ENCODE results near the gene MED4. TPM values are rescaled to one million over a fixed set of nuclear protein-coding genes. Genes with fewer than 3 reads are reported as not detected.

Gene MED4
- total RNA-seq, 4 donors from 2014 or later, result 32.8 to 36.8 (median 34.5) TPM

GRCh38 chr13:48110931-48111721 is 16.2 kb upstream of the MED4 start:
- TF ChIP-seq CTCF (IDR thresholded peaks at IDR 0.05) (no peak), POLR2A (IDR thresholded peaks at IDR 0.05) (no peak)
- no peaks in the 10 kb centered on the region for H3K36me3 ChIP-seq
- peak overlapping the region; percentile 46 to 73 (median 62) for H3K27ac ChIP-seq
- H3K4me3 ChIP-seq (replicated peaks in 1 of 3), result no peak overlapping the region
- H3K4me1 ChIP-seq, result peaks cover 11 to 18% of the 10 kb centered on the region in 2 donors
- intact Hi-C loops (cut with DNase I), result no loop called here
- peak in 1 of 2 donors; percentile 9 for DNase-seq
- H3K9me3 ChIP-seq, result no peaks in the 10 kb centered on the region
- 39 to 43% methylated on average over 3 of the region's 3 CpGs for WGBS, 2 donors
- no peaks in the 10 kb centered on the region for H3K27me3 ChIP-seq

- Histone ChIP-seq H3K27ac (peak overlapping the region; percentile 14 to 73 (median 46)), H3K4me3 (replicated peaks in 1 of 3) (no peak overlapping the region), H3K4me1 (peaks cover 11 to 18% of the 10 kb centered on the region in 2 donors), H3K9me3 (no peaks in the 10 kb centered on the region), H3K36me3 (no peaks in the 10 kb centered on the region), H3K27me3 (no peaks in the 10 kb centered on the region)
- 54 to 62% methylated on average over 3 of the region's 3 CpGs for WGBS, 2 donors
- intact Hi-C loops (cut with DNase I), result no loop called here
- DNase-seq, result no peak
- TF ChIP-seq POLR2A (IDR thresholded peaks at IDR 0.05), result no peak
- TF ChIP-seq CTCF (IDR thresholded peaks at IDR 0.05), result no peak
Observed at GRCh38 chr13:48110132-48110868, 15.4 kb upstream of the MED4 start.

GRCh38 chr13:48108106-48108505 is 13.2 kb upstream of the MED4 start:
- Histone ChIP-seq H3K27me3 (no peaks in the 10 kb centered on the region), H3K4me1 (peaks cover 11 to 12% of the 10 kb centered on the region in 2 donors), H3K27ac (no peak overlapping the region), H3K4me3 (replicated peaks in 1 of 3) (no peak overlapping the region), H3K9me3 (no peaks in the 10 kb centered on the region), H3K36me3 (no peaks in the 10 kb centered on the region)
- intact Hi-C loops (cut with DNase I), result no loop called here
- no peak for TF ChIP-seq POLR2A (IDR thresholded peaks at IDR 0.05)
- TF ChIP-seq CTCF (IDR thresholded peaks at IDR 0.05), result no peak
- DNase-seq, result no peak
- WGBS, 2 donors, result 50 to 66% methylated on average over 4 of the region's 4 CpGs

- no peak overlapping the region for H3K4me3 ChIP-seq (replicated peaks in 1 of 3)
- intact Hi-C loops (cut with DNase I), result loop anchor here (10.0 kb wide), 1 partner anchor 207 kb away; the partner anchor contains the start of gene RB1
- 85 to 89% methylated on average over 4 of the region's 4 CpGs for WGBS, 2 donors
- no peak overlapping the region for H3K27ac ChIP-seq
- no peak for TF ChIP-seq POLR2A (IDR thresholded peaks at IDR 0.05)
- no peak for TF ChIP-seq CTCF (IDR thresholded peaks at IDR 0.05)
- H3K4me1 ChIP-seq, result peaks cover 10 to 13% of the 10 kb centered on the region in 2 donors
- no peaks in the 10 kb centered on the region for H3K36me3 ChIP-seq
- no peaks in the 10 kb centered on the region for H3K27me3 ChIP-seq
- H3K9me3 ChIP-seq, result no peaks in the 10 kb centered on the region
- DNase-seq, result no peak
Observed at GRCh38 chr13:48097793-48098192, 2.9 kb upstream of the MED4 start.

GRCh38 chr13:48096670-48097069 is 1.8 kb upstream of the MED4 start:
- DNase-seq, result no peak
- Histone ChIP-seq H3K36me3 (no peaks in the 10 kb centered on the region), H3K9me3 (no peaks in the 10 kb centered on the region), H3K27ac (no peak overlapping the region), H3K4me3 (replicated peaks in 1 of 3) (no peak overlapping the region), H3K27me3 (no peaks in the 10 kb centered on the region), H3K4me1 (peaks cover 10 to 15% of the 10 kb centered on the region in 2 donors)
- no peak for TF ChIP-seq POLR2A (IDR thresholded peaks at IDR 0.05)
- TF ChIP-seq CTCF (IDR thresholded peaks at IDR 0.05), result no peak
- intact Hi-C loops (cut with DNase I), result loop anchor here (10.0 kb wide), 1 partner anchor 208 kb away; the partner anchor contains the start of gene RB1
- WGBS, 2 donors, result 58 to 65% methylated on average over 3 of the region's 3 CpGs

Data from thyroid gland (tissue), 4 donors.